HCT116 (cell line): Measurements from ENCODE around the gene UTP11. TPM values are rescaled to one million over a fixed set of nuclear protein-coding genes. Genes with fewer than 3 reads are reported as not detected.

Source experiments
- ATAC-seq: fragments of 200-7000 bp; cut with Tn5 transposase; 2 replicates; pipeline ENCODE4 v1.9.1; 2020; ENCODE audit warnings: mild to moderate bottlenecking, moderate library complexity
- BruUV-seq: library from RNA; stranded (reverse); fragments of 400-500 nt; replicated peaks from 2 replicates; lab custom pipeline; 2021; lab: Mats Ljungman, UMichigan
- CTCF ChIA-PET: fragments of 300-600 bp; sonication (Branson Sonifier 250); formaldehyde crosslinking; loops from one replicate; lab custom pipeline; 2021; ENCODE audit warnings: antibody characterized with exemption; lab: Charles Lee
- POLR2A ChIA-PET: fragments of 300-600, 350-600 bp; sonication (Branson Sonifier 250); formaldehyde crosslinking; loops from one replicate; lab custom pipeline; 2021; ENCODE audit warnings: antibody characterized with exemption; lab: Charles Lee
- RAD21 ChIA-PET, 2 experiments: fragments of 300-600 bp; sonication (Branson Sonifier 250); formaldehyde crosslinking; loops; one replicate each; lab custom pipeline; 2023; ENCODE audit warnings: low total read pairs in 2 of 2; ENCODE audit not compliant: uncharacterized antibody in 2 of 2, unreplicated experiment in 2 of 2, low non-redundant PET in 1 of 2; lab: Charles Lee
- DNase-seq: peaks from one replicate; pipeline ENCODE4 v3.0.0-alpha.2; 2010; ENCODE audit warnings: low read depth, low spot score
- H2AFZ ChIP-seq: fragments of 200-600 bp; shearing (Covaris generic), sonication (generic); 2 replicates; pipeline ENCODE4 v1.6.1; 2017; ENCODE audit warnings: low read depth, mixed run types, mixed read lengths, antibody characterized with exemption, low read length; ENCODE audit not compliant: poor library complexity, severe bottlenecking
- H3K27ac ChIP-seq: 2 replicates; pipeline ENCODE4 v1.5.1; 2012; ENCODE audit warnings: low read depth, low read length
- H3K27me3 ChIP-seq: fragments of 200-600 bp; sonication (generic); 2 replicates; pipeline ENCODE4 v1.6.1; 2016; ENCODE audit warnings: mixed run types, low read length, mixed read lengths; ENCODE audit not compliant: insufficient read depth
- H3K36me3 ChIP-seq, 2 experiments: fragments of 200-500 bp in 1 of 2; fragments of 200-600 bp in 1 of 2; sonication (Bioruptor generic) in 1 of 2; sonication (generic) in 1 of 2; 2 replicates each; pipeline versions ENCODE4 v1.5.1 to v1.6.1; 2014 to 2016; ENCODE audit warnings: low read length in 2 of 2, inconsistent platforms in 1 of 2, mixed read lengths in 1 of 2, mixed run types in 1 of 2; ENCODE audit not compliant: insufficient read depth in 2 of 2, control insufficient read depth in 1 of 2
- H3K4me1 ChIP-seq, 2 experiments: fragments of 200-600 bp in 1 of 2; sonication (generic) in 1 of 2; 2 replicates each; pipeline versions ENCODE4 v1.5.1 to v1.6.1; 2012 to 2017; ENCODE audit warnings: low read length in 2 of 2, inconsistent platforms in 1 of 2, mild to moderate bottlenecking in 1 of 2, mixed read lengths in 1 of 2, mixed run types in 1 of 2, moderate library complexity in 1 of 2; ENCODE audit not compliant: insufficient read depth in 2 of 2, control insufficient read depth in 1 of 2
- H3K4me2 ChIP-seq: fragments of 200-600 bp; sonication (generic); 2 replicates; pipeline ENCODE4 v1.6.1; 2017; ENCODE audit warnings: mixed run types, low read length, mixed read lengths
- H3K4me3 ChIP-seq, 2 experiments: fragments of 200-600 bp in 1 of 2; sonication (generic) in 1 of 2; replicated peaks in 1 of 2; 2 replicates each; pipeline ENCODE4 v1.5.1; 2011 to 2016; ENCODE audit warnings: low read length in 2 of 2, control low read depth in 1 of 2, low read depth in 1 of 2, mild to moderate bottlenecking in 1 of 2, mixed read lengths in 1 of 2, mixed run types in 1 of 2
- H3K79me2 ChIP-seq: fragments of 200-600 bp; sonication (generic); 2 replicates; pipeline ENCODE4 v1.6.1; 2017; ENCODE audit warnings: mild to moderate bottlenecking, mixed run types, low read length, moderate library complexity, mixed read lengths; ENCODE audit not compliant: insufficient read depth
- H3K9ac ChIP-seq: fragments of 200-600 bp; sonication (generic); 2 replicates; pipeline ENCODE4 v1.6.1; 2016; ENCODE audit warnings: low read length, mixed read lengths
- H3K9me2 ChIP-seq: fragments of 200-600 bp; sonication (generic), shearing (Covaris generic); 2 replicates; pipeline ENCODE4 v1.6.1; 2017; ENCODE audit warnings: mixed run types, mild to moderate bottlenecking, moderate library complexity; ENCODE audit not compliant: insufficient read depth
- H3K9me3 ChIP-seq, 2 experiments: fragments of 200-500 bp in 1 of 2; fragments of 200-600 bp in 1 of 2; sonication (Bioruptor generic) in 1 of 2; sonication (generic) in 1 of 2; 2 replicates each; pipeline ENCODE4 v1.6.1; 2014 to 2017; ENCODE audit warnings: low read length in 2 of 2, mixed read lengths in 2 of 2, inconsistent platforms in 1 of 2, low read depth in 1 of 2, mild to moderate bottlenecking in 1 of 2, mixed run types in 1 of 2, moderate library complexity in 1 of 2; ENCODE audit not compliant: control insufficient read depth in 1 of 2, insufficient read depth in 1 of 2
- H4K20me1 ChIP-seq: fragments of 200-600 bp; sonication (generic), shearing (Covaris generic); 2 replicates; pipeline ENCODE4 v1.6.1; 2017; ENCODE audit warnings: mixed run types, mild to moderate bottlenecking, moderate library complexity; ENCODE audit not compliant: insufficient read depth
- ATF3 ChIP-seq: IDR thresholded peaks from 2 replicates; pipeline ENCODE4 v1.6.1; 2012
- CBX3 ChIP-seq: IDR thresholded peaks from 2 replicates; pipeline ENCODE4 v1.6.1; 2012; ENCODE audit warnings: low read depth
- CEBPB ChIP-seq: IDR thresholded peaks from 2 replicates; pipeline ENCODE4 v1.6.1; 2012; ENCODE audit warnings: low read depth
- CTCF ChIP-seq, 3 experiments: fragments of 200-600 bp in 1 of 3; sonication (generic) in 1 of 3; IDR thresholded peaks in 2 of 3; conservative IDR thresholded peaks in 1 of 3; 2 replicates each; pipeline ENCODE4 v1.5.1; 2012 to 2017; ENCODE audit warnings: low read depth in 2 of 3, low read length in 2 of 3, antibody characterized with exemption in 1 of 3, borderline replicate concordance in 1 of 3, control low read depth in 1 of 3, mild to moderate bottlenecking in 1 of 3, mixed read lengths in 1 of 3, mixed run types in 1 of 3, moderate library complexity in 1 of 3; ENCODE audit not compliant: insufficient read depth in 1 of 3
- EZH2 ChIP-seq: fragments of 200-600 bp; sonication (generic); IDR thresholded peaks from 2 replicates; pipeline ENCODE4 v1.6.1; 2017; ENCODE audit warnings: antibody characterized with exemption, mixed run types
- FOSL1 ChIP-seq: IDR thresholded peaks from 2 replicates; pipeline ENCODE4 v1.6.1; 2012; ENCODE audit warnings: low read depth
- JUND ChIP-seq: IDR thresholded peaks from 2 replicates; pipeline ENCODE4 v1.6.1; 2012
- POLR2AphosphoS5 ChIP-seq: IDR thresholded peaks from 2 replicates; pipeline ENCODE4 v1.6.1; 2011; ENCODE audit warnings: mild to moderate bottlenecking, low read depth, low read length, moderate library complexity
- SP1 ChIP-seq: IDR thresholded peaks from 2 replicates; pipeline ENCODE4 v1.6.1; 2012; ENCODE audit warnings: low read depth
- SRF ChIP-seq: IDR thresholded peaks from 2 replicates; pipeline ENCODE4 v1.6.1; 2012; ENCODE audit warnings: low read depth
- TCF7L2 ChIP-seq: IDR thresholded peaks from 2 replicates; pipeline ENCODE4 v1.7.0; 2011; ENCODE audit warnings: borderline replicate concordance, inconsistent platforms; ENCODE audit not compliant: insufficient read depth, insufficient read length; ENCODE audit errors: extremely low read depth
- YY1 ChIP-seq: IDR thresholded peaks from 2 replicates; pipeline ENCODE4 v1.6.1; 2011; ENCODE audit warnings: low read length, low read depth, moderate library complexity, mild to moderate bottlenecking; ENCODE audit not compliant: insufficient replicate concordance; ENCODE audit errors: extremely low read depth
- intact Hi-C: fragments of 100-400 bp; cut with micrococcal nuclease; formaldehyde crosslinking; loops from 2 replicates; pipeline ENCODE4 v1.10.0; 2022
- total RNA-seq: library from RNA; stranded (reverse); gene quantifications from one replicate; pipeline ENCODE4 v1.2.1, GENCODE V29; 2021; ENCODE audit not compliant: unreplicated experiment
- TF ChIP-seq, protein P1 (sequence below): IDR thresholded peaks from 2 replicates; pipeline ENCODE4 v1.6.1; 2012; ENCODE audit warnings: low read depth
- TF ChIP-seq, protein P2 (sequence below): IDR thresholded peaks from 2 replicates; pipeline ENCODE4 v1.6.1; 2012

The UTP11 gene
- total RNA-seq, 1 experiment from 2014 or later: 47.5 TPM

DNA sequence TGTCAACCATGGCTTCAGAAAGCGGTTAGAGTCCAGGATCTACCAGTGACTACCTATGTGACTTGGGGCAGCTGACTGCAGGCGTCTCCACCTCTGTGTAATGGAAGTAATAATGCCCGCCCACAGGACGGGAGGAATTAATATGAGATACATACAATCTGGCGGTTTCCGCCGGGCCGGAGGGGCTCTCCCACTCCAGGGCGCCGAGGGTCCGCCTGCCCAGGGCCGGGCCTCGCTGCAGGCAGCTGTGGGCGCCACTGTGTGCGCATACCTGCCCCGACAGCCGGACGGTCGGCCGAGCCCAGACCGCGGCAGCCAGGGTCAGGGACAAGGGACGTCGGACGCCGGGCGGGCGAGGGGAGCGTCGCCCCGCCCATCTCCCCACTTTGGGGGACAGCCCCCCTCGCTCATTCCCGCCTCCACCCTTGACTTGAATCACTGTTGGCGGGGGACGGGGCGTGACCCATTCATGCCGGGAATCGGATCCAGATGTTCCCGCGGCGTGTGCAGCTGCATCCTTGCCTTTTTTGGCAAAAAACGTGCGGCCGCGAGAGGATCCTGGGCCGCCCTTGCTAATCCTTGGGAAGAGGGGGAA is 16.7 kb upstream of the UTP11 start (continued):
- TF ChIP-seq, protein P1, sequence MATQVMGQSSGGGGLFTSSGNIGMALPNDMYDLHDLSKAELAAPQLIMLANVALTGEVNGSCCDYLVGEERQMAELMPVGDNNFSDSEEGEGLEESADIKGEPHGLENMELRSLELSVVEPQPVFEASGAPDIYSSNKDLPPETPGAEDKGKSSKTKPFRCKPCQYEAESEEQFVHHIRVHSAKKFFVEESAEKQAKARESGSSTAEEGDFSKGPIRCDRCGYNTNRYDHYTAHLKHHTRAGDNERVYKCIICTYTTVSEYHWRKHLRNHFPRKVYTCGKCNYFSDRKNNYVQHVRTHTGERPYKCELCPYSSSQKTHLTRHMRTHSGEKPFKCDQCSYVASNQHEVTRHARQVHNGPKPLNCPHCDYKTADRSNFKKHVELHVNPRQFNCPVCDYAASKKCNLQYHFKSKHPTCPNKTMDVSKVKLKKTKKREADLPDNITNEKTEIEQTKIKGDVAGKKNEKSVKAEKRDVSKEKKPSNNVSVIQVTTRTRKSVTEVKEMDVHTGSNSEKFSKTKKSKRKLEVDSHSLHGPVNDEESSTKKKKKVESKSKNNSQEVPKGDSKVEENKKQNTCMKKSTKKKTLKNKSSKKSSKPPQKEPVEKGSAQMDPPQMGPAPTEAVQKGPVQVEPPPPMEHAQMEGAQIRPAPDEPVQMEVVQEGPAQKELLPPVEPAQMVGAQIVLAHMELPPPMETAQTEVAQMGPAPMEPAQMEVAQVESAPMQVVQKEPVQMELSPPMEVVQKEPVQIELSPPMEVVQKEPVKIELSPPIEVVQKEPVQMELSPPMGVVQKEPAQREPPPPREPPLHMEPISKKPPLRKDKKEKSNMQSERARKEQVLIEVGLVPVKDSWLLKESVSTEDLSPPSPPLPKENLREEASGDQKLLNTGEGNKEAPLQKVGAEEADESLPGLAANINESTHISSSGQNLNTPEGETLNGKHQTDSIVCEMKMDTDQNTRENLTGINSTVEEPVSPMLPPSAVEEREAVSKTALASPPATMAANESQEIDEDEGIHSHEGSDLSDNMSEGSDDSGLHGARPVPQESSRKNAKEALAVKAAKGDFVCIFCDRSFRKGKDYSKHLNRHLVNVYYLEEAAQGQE: no peak

- POLR2A ChIA-PET: no interaction called here
- ATAC-seq: no peak
- intact Hi-C loops: no loop called here
- no peak for TF ChIP-seq SRF
- no peak for TF ChIP-seq TCF7L2
- no peak for TF ChIP-seq CTCF (IDR thresholded peaks at IDR 0.05 in 2 of 3, conservative IDR thresholded peaks at IDR 0.05 in 1 of 3; ENCODE audit: borderline replicate concordance in 1 of 3, insufficient read depth in 1 of 3, low read depth in 2 of 3, low read length in 2 of 3)
- no peak for TF ChIP-seq SP1
- TF ChIP-seq POLR2AphosphoS5: no peak
- TF ChIP-seq FOSL1: no peak
- TF ChIP-seq ATF3: no peak
- no peak for TF ChIP-seq CBX3
- no peak for TF ChIP-seq EZH2
- no peak for TF ChIP-seq JUND
- TF ChIP-seq, protein P2, sequence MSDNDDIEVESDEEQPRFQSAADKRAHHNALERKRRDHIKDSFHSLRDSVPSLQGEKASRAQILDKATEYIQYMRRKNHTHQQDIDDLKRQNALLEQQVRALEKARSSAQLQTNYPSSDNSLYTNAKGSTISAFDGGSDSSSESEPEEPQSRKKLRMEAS: no peak
- no peak for TF ChIP-seq CEBPB
- TF ChIP-seq YY1: no peak
These were observed 15.1 kb upstream of the UTP11 start for GRCh38 chr1:37997256-37998088.

More at GRCh38 chr1:37997256-37998088, 15.1 kb upstream of the UTP11 start:
- Histone ChIP-seq H3K4me1 (peaks cover 31 to 38% of the 10 kb centered on the region in 2 experiments), H3K27ac (no peak overlapping the region; the same call in 1 of the 2 replicates), H3K9ac (no peak overlapping the region), H4K20me1 (no peaks in the 10 kb centered on the region), H3K27me3 (no peaks in the 10 kb centered on the region), H3K4me3 (no peak overlapping the region), H3K9me2 (no peaks in the 10 kb centered on the region), H2AFZ (no peak overlapping the region), H3K4me2 (no peak overlapping the region), H3K9me3 (no peaks in the 10 kb centered on the region), H3K36me3 (peaks cover 16 to 18% of the 10 kb centered on the region in 2 experiments; a peak in 3 of 4 replicates), H3K79me2 (peaks cover 29% of the 10 kb centered on the region)
- no TSS peak for BruUV-seq
- ChIA-PET RAD21 (no interaction called here), CTCF (no interaction called here)
- no peak for DNase-seq
